ENCODE results near the gene GTF2I. TPM values are rescaled to one million over a fixed set of nuclear protein-coding genes. Genes with fewer than 3 reads are reported as not detected.
A peak's percentile ranks its signal among the peaks of the same experiment; 100 is the strongest.
"Not testable (repeated sequence)": the region's sequence is repeated elsewhere in the genome, so short reads cannot be mapped to it uniquely, and the experiment has no call there.

Gene GTF2I
- total RNA-seq, 4 donors from 2014 or later = 240 to 385 (median 353) TPM

DNA sequence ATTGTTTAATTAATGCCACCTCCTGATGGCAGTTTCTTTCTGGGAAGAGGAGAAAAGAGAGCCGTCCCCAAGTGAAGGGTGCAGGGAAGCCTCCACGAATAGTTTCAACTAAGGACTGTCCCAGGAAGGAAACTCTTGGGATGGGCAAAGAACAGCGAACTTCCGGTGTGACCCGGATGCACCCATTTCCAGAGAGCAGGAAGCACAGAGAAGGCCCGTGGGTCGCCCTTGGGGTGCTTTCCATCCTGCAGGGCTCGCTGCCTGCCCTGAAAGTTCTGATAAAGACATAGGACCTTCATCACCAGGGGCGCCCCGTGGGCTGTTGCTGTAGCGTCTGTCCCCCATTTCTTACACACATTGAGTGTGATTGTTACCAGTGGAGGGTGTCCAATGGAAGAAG is 27.0 kb downstream of the GTF2I start:
- Histone ChIP-seq H3K36me3 (peaks cover 1 to 6% of the 10 kb centered on the region in 2 donors), H3K27me3 (no peaks in the 10 kb centered on the region), H3K4me1 (peaks cover 5 to 10% of the 10 kb centered on the region in 2 donors), H3K9me3 (no peaks in the 10 kb centered on the region), H3K4me3 (replicated peaks in 1 of 3) (no peak overlapping the region), H3K27ac (no peak overlapping the region)
- 79 to 90% methylated on average over 11 of the region's 11 CpGs for WGBS, 2 donors
- no peak for DNase-seq
- no peak for TF ChIP-seq POLR2A (IDR thresholded peaks at IDR 0.05)
- TF ChIP-seq, protein P1, sequence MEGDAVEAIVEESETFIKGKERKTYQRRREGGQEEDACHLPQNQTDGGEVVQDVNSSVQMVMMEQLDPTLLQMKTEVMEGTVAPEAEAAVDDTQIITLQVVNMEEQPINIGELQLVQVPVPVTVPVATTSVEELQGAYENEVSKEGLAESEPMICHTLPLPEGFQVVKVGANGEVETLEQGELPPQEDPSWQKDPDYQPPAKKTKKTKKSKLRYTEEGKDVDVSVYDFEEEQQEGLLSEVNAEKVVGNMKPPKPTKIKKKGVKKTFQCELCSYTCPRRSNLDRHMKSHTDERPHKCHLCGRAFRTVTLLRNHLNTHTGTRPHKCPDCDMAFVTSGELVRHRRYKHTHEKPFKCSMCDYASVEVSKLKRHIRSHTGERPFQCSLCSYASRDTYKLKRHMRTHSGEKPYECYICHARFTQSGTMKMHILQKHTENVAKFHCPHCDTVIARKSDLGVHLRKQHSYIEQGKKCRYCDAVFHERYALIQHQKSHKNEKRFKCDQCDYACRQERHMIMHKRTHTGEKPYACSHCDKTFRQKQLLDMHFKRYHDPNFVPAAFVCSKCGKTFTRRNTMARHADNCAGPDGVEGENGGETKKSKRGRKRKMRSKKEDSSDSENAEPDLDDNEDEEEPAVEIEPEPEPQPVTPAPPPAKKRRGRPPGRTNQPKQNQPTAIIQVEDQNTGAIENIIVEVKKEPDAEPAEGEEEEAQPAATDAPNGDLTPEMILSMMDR (IDR thresholded peaks at IDR 0.05) = no peak
- intact Hi-C loops (cut with DNase I) = no loop called here

DNA sequence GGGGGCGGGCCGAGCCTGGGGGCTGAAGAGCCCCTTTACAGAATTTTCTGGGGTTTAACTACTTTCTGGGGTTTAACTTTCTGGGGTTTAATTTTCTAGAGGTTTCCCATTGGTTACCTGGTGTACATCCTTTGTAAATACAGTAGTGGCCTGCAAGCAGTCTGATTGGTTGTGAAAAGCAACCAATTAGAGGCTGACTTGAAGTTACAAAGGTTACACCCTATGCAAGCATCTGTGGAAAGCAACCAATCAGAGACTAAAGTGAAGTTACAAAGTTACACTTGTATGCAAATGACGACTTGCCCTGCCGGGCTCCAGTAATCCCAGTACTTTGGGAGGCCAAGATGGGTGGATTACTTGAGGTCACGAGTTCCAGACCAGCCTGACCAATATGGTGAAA is 27.4 kb downstream of the GTF2I start:
- intact Hi-C loops (cut with DNase I) = no loop called here
- H3K36me3 ChIP-seq = peaks cover 6 to 10% of the 10 kb centered on the region in 2 donors
- TF ChIP-seq, protein P1 (IDR thresholded peaks at IDR 0.05) = no peak
- no peak for TF ChIP-seq POLR2A (IDR thresholded peaks at IDR 0.05)
- no peak overlapping the region for H3K27ac ChIP-seq
- WGBS, 2 donors = 90 to 96% methylated on average over 5 of the region's 5 CpGs
- DNase-seq = no peak
- no peaks in the 10 kb centered on the region for H3K9me3 ChIP-seq
- H3K4me3 ChIP-seq (replicated peaks in 1 of 3) = no peak overlapping the region
- peaks cover 5 to 10% of the 10 kb centered on the region in 2 donors for H3K4me1 ChIP-seq
- no peaks in the 10 kb centered on the region for H3K27me3 ChIP-seq

DNA sequence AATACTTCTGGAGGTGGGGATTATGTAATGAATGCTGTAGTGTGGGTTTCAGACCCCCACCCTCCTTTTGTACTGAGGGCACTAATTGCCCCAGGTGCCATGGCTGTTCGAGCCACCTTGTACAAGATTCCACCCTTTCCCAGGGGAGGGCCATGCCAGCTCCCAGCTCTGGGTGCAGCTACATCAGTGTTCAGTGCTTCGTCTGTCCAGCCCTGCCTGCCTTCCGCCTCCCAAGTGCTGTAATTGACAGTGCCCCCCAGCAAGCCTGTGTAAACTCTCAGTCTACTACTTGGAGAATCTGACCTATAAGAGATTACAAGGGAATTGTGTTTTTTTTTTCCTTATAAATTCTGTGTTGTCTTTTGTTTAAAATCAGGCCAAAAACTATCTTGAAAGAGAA is 33.0 kb downstream of the GTF2I start:
- Histone ChIP-seq H3K27ac (peak overlapping the region in 1 of 3 donors; percentile 4), H3K4me1 (no peaks in the 10 kb centered on the region), H3K9me3 (no peaks in the 10 kb centered on the region), H3K27me3 (no peaks in the 10 kb centered on the region), H3K4me3 (replicated peaks in 1 of 3) (no peak overlapping the region), H3K36me3 (peaks cover 54 to 62% of the 10 kb centered on the region in 2 donors)
- TF ChIP-seq POLR2A (IDR thresholded peaks at IDR 0.05) = no peak
- TF ChIP-seq, protein P1 (IDR thresholded peaks at IDR 0.05) = no peak
- DNase-seq = no peak
- intact Hi-C loops (cut with DNase I) = no loop called here
- WGBS, 2 donors = 84 to 88% methylated on average over 3 of the region's 3 CpGs

DNA sequence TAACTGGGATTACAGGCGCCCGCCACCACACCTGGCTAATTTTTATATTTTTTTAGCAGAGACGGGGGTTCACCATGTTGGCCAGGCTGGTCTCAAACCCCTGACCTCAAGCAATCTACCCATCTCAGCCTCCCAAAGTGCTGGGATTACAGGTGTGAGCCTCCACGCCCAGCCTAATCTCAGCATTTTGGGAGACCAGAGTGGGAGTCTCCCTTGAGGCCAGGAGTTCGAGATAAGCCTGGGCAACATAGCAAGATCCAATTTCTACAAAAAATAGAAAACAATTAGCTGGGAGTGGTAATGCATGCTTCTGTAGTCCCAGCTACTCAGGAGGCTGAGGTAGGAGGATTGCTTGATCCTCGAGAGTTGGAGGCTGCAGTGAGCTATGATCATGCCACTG is 46.9 kb downstream of the GTF2I start:
- H3K4me3 ChIP-seq (replicated peaks in 1 of 3); DNase-seq; H3K27me3 ChIP-seq; H3K4me1 ChIP-seq; H3K9me3 ChIP-seq; H3K27ac ChIP-seq; intact Hi-C loops (cut with DNase I): not testable (repeated sequence)
- WGBS, 2 donors = 99 to 100% methylated on average over 6 of the region's 6 CpGs
- H3K36me3 ChIP-seq = peaks cover 67 to 86% of the 10 kb centered on the region in 2 donors

DNA sequence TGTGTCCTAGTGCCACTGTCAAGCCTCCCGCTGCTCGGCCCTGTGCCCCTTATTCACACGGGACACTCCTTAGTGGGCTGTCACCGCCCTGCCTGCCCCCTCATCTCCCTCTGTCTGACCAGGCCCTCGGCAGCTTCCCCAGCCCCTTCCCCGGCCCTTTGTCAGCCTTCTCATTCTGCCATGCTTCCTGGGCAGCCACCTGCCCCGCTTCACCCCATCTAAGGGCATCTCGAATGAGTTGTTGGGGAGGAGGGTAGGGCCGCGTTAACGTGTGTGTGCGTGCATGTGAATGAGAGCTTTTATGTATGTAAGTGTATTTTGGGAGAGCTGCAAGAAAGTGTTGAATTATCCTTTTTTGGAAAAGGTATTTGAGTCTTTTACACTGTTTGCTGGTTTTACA is 49.7 kb downstream of the GTF2I start:
- Histone ChIP-seq H3K9me3 (no peaks in the 10 kb centered on the region), H3K4me1 (no peaks in the 10 kb centered on the region), H3K27me3 (no peaks in the 10 kb centered on the region), H3K4me3 (replicated peaks in 1 of 3) (no peak overlapping the region), H3K36me3 (peaks cover 51 to 83% of the 10 kb centered on the region in 2 donors), H3K27ac (no peak overlapping the region)
- TF ChIP-seq POLR2A (IDR thresholded peaks at IDR 0.05) = no peak
- TF ChIP-seq, protein P1 (IDR thresholded peaks at IDR 0.05) = no peak
- DNase-seq = no peak
- intact Hi-C loops (cut with DNase I) = no loop called here
- 91% methylated on average over 12 of the region's 12 CpGs for WGBS, 2 donors
